ENCODE data around the gene UBE2Q1.

UBE2Q1 gene

DNA sequence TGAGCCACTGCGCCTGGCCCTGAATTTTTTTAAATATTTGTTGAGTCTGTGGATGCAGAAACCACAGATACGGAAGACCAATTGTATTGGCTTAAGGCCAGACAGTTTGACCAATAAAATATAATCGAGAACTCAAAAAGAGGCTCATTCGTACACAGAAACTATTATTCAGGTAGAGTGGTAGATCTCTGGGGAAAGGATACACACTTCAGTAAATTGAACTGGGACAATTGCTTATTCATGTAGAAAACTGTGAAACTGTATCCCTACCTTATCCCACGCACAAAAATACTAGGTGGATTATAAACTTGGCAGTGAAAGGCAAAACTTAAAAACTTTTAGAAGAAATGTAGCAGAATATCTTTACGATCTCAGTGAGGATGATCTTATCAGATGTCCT lies 31.3 kb downstream of the UBE2Q1 start:
- H3K27ac Mint-ChIP-seq = no peak overlapping the region
- ATAC-seq (replicated peaks) (no peak), DNase-seq (no peak)
- no peaks in the 10 kb centered on the region for H3K36me3 Mint-ChIP-seq
- peaks cover 0 to 3% of the 10 kb centered on the region in 2 donors for H3K9me3 Mint-ChIP-seq
- no peaks in the 10 kb centered on the region for H3K4me1 Mint-ChIP-seq
- peaks cover 14 to 32% of the 10 kb centered on the region in 2 donors for H3K27me3 Mint-ChIP-seq
- no peak overlapping the region for H3K4me3 Mint-ChIP-seq

DNA sequence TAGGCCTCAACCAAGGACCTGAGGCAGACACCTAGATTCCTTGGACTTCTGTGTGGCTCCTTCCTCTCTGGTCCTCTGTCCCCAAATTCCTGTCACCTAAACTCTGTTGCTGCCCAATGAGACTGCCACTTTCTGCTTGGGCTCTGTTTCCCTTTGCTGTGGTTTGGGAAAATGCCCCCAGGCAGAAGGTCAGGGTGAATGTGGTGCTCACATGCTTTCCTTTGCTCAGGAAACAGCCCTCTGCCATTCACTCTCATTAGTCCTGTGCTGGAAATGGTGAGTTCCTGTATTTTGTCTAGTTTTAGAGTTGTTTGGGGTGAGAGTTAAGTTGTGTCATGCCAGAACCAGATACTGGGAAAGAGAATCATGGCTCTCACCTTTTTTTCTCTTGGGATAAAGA lies 33.6 kb downstream of the UBE2Q1 start:
- DNase-seq (no peak), ATAC-seq (replicated peaks) (no peak)
- no peaks in the 10 kb centered on the region for H3K9me3 Mint-ChIP-seq
- H3K36me3 Mint-ChIP-seq = no peaks in the 10 kb centered on the region
- peaks cover 0 to 2% of the 10 kb centered on the region in 2 donors for H3K4me1 Mint-ChIP-seq
- H3K4me3 Mint-ChIP-seq = no peak overlapping the region
- no peak overlapping the region for H3K27ac Mint-ChIP-seq
- H3K27me3 Mint-ChIP-seq = peaks cover 7 to 45% of the 10 kb centered on the region in 2 donors

DNA sequence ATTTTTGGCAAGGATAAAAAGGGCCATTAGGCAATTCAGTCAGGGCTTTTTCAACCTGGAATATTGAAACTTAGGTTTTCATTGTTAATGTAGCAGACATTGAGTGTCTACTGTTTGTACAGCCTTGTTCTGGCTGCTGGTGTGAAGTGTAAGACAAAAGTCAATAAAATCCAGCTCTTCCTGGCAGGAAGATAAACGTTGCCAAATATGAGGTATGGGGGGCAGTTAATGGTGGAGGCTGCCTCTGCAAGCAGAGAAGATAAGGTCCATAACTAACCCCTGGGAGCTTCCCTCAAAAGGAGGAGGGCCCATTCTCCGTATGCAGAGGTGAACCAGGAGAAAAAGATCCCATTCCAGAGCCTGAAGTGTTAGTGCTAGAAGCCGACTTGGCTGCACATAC lies 36.8 kb downstream of the UBE2Q1 start:
- Mint-ChIP-seq H3K27ac (no peak overlapping the region), H3K9me3 (no peaks in the 10 kb centered on the region)
- no peak for DNase-seq

DNA sequence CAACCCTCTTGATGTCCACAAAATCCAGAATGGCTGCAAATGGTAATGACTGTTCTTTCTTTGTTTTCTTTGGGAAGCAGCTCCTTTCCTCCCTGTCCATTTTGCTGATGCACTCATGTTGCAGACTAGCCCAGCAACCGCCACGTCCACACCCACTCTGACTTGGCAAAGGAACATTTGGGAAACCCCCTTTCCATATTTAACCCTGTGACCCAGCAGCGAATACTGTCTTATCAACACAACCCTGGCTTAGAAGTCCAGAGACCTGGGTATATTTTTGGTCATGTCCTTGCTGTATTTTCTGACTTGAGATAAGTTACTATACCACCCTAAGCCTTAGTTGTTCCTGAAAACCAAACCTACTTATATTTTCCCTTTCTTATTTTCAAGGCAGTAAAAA lies 38.1 kb downstream of the UBE2Q1 start:
- H3K27me3 Mint-ChIP-seq = peaks cover 27 to 68% of the 10 kb centered on the region in 2 donors
- no peak overlapping the region for H3K27ac Mint-ChIP-seq
- no peaks in the 10 kb centered on the region for H3K36me3 Mint-ChIP-seq
- no peak for ATAC-seq (replicated peaks)
- H3K4me3 Mint-ChIP-seq = no peak overlapping the region
- no peaks in the 10 kb centered on the region for H3K9me3 Mint-ChIP-seq
- peaks cover 0 to 2% of the 10 kb centered on the region in 2 donors for H3K4me1 Mint-ChIP-seq
- no peak for DNase-seq

More for the DNA sequence above, 36.8 kb downstream of the UBE2Q1 start:
- Mint-ChIP-seq H3K27me3 (peaks cover 15 to 61% of the 10 kb centered on the region in 2 donors), H3K36me3 (no peaks in the 10 kb centered on the region), H3K4me1 (peaks cover 0 to 2% of the 10 kb centered on the region in 2 donors), H3K4me3 (no peak overlapping the region)
- no peak for ATAC-seq (replicated peaks)

DNA sequence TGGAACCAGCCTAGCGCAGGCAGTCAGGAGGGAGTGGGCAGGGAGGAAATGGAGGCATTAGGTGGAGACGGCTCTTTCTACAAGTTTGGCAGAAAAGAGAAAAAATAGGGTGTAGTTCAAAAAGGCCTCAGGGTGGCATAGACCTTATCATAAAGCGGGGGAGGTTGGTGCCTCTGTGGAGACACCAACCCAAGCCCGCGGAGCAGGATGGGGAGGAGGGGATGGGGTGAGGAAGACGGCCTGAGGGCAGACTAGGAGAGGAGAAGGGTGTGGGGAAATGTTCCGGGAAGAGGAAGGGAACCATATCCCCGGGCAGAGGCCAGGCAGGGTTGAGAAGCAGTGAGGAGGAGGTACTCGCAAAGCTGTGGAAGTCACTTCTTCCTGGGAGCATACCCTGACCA lies 38.9 kb downstream of the UBE2Q1 start:
- no peaks in the 10 kb centered on the region for H3K36me3 Mint-ChIP-seq
- no peak overlapping the region for H3K4me3 Mint-ChIP-seq
- no peak for DNase-seq
- peaks cover 0 to 2% of the 10 kb centered on the region in 2 donors for H3K4me1 Mint-ChIP-seq
- peaks cover 30 to 61% of the 10 kb centered on the region in 2 donors for H3K27me3 Mint-ChIP-seq
- no peak overlapping the region for H3K27ac Mint-ChIP-seq
- ATAC-seq (replicated peaks) = no peak
- no peaks in the 10 kb centered on the region for H3K9me3 Mint-ChIP-seq

DNA sequence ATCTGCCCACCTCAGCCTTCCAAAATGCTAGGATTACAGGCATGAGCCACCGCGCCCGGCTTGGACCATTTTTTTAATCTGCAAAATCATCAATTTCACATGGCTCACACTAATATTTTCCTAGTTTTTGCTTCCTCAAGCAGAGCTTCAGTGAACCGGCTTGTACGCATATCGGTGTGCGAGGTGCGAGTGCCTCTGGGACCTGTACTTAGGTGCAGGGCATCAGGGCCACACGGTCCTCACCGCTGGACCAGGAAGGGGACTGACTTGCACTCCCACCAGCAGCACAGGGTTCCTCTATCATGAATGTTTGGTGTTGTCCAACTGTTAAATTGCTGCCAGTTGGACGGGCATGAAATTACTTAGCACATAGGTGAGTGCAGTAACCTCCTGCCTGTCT lies 40.8 kb downstream of the UBE2Q1 start:
- peak overlapping the region; percentile 59 for H3K27ac Mint-ChIP-seq
- H3K4me3 Mint-ChIP-seq = no peak overlapping the region
- peaks cover 28 to 46% of the 10 kb centered on the region in 2 donors for H3K27me3 Mint-ChIP-seq
- peaks cover 0 to 2% of the 10 kb centered on the region in 2 donors for H3K4me1 Mint-ChIP-seq
- H3K9me3 Mint-ChIP-seq = no peaks in the 10 kb centered on the region
- ATAC-seq (replicated peaks) (no peak), DNase-seq (no peak)
- H3K36me3 Mint-ChIP-seq = no peaks in the 10 kb centered on the region

DNA sequence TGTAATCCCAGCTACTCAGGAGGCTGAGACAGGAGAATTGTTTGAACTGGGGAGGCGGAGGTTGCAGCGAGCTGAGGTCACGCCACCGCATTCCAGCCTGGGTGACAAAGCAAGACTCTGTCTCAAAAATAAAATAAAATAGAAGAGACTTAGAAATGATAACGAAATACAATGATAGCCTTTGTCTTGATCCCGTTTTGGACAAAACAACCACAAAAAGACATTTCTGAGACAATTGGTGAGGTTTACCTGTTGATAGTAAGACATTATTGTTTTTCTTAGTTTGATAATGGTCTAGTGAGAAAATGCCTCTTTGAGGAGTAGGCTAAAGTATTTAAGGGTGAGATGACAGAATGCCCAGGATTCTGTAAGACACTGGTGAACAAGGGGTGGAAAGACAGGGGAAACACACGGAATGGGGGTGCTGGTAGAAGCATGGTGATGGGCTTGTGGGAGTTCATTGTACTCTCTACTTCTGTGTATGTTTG lies 44.4 kb downstream of the UBE2Q1 start:
- DNase-seq (no peak), ATAC-seq (replicated peaks) (no peak)
- no peak overlapping the region for H3K27ac Mint-ChIP-seq
- no peak overlapping the region for H3K4me3 Mint-ChIP-seq
- H3K36me3 Mint-ChIP-seq = no peaks in the 10 kb centered on the region
- H3K4me1 Mint-ChIP-seq = no peaks in the 10 kb centered on the region
- H3K9me3 Mint-ChIP-seq = no peaks in the 10 kb centered on the region
- H3K27me3 Mint-ChIP-seq = peaks cover 30 to 38% of the 10 kb centered on the region in 2 donors

DNA sequence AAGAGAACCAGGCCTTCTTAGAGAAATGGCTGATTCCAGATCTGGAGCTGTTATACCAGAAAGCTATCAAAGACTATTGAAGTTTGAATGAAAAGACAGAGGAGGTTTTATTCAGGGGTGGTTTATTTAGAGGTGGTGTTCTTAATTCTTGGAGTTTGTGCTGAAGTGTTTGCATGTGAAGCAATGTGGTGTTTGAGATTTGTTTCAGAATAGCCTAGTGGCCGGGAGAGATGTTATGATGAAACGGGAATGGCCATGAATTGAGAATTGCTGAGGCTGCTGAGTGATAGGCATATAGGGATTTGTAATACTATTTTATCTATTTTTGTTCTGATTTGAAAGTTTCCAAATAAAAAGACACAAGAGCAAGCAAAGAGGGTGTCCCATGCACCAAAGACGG lies 45.7 kb downstream of the UBE2Q1 start:
- no peak for ATAC-seq (replicated peaks)
- no peaks in the 10 kb centered on the region for H3K4me1 Mint-ChIP-seq
- H3K27ac Mint-ChIP-seq = no peak overlapping the region
- peaks cover 32 to 46% of the 10 kb centered on the region in 2 donors for H3K27me3 Mint-ChIP-seq
- no peak overlapping the region for H3K4me3 Mint-ChIP-seq
- H3K9me3 Mint-ChIP-seq = no peaks in the 10 kb centered on the region
- no peak for DNase-seq
- no peaks in the 10 kb centered on the region for H3K36me3 Mint-ChIP-seq

DNA sequence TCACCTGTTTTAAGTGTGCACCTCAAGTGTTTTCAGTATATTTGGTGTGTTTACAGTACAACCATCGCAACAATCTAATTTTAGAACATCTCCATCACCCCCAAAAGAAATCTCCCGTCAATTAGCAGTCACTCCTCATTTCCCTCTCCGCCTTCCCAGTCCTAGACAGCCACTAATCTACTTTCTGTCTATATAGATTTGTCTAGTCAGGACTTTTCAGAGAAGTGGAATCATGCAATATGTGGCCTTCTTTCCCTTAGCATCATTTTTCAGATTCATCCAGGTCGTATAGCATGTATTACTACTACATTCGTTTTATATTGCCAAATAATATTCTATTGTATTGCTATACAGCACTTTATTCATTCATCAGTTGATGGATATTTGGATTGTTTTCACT lies 54.6 kb downstream of the UBE2Q1 start:
- Mint-ChIP-seq H3K4me3 (peak overlapping the region in 1 of 2 donors; percentile 7), H3K27me3 (peaks cover 55 to 72% of the 10 kb centered on the region in 2 donors), H3K27ac (no peak overlapping the region), H3K36me3 (peaks cover 1 to 4% of the 10 kb centered on the region in 2 donors), H3K9me3 (peaks cover 0 to 3% of the 10 kb centered on the region in 2 donors), H3K4me1 (peaks cover 4 to 6% of the 10 kb centered on the region in 2 donors)
- no peak for DNase-seq
- no peak for ATAC-seq (replicated peaks)

DNA sequence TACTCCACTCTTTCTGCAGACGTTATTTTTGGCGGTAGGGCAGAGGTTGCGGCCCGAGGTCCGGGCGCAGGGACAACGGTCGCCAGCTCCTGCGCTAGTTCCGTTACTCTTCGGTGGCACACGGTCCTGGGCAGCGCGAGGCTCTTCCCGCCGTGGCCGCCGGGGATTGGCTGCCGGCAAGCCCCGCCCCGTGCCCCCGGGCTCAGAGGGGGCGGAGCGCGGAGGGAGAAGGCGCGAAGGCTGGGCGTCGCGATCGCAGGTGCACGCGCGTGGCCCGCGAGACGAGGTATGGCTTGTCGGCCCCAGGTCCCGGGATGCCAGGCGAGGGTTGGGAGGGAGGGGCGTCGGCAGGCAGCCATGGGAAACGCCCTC lies 55.7 kb downstream of the UBE2Q1 start:
- H3K36me3 Mint-ChIP-seq = peaks cover 1 to 4% of the 10 kb centered on the region in 2 donors
- no peak overlapping the region for H3K27ac Mint-ChIP-seq
- H3K4me1 Mint-ChIP-seq = peaks cover 4 to 6% of the 10 kb centered on the region in 2 donors
- H3K9me3 Mint-ChIP-seq = peaks cover 0 to 3% of the 10 kb centered on the region in 2 donors
- ATAC-seq (replicated peaks) (peak; percentile 18 to 33), DNase-seq (no peak)
- H3K4me3 Mint-ChIP-seq = peak overlapping the region; percentile 59 to 66
- peaks cover 45 to 68% of the 10 kb centered on the region in 2 donors for H3K27me3 Mint-ChIP-seq

DNA sequence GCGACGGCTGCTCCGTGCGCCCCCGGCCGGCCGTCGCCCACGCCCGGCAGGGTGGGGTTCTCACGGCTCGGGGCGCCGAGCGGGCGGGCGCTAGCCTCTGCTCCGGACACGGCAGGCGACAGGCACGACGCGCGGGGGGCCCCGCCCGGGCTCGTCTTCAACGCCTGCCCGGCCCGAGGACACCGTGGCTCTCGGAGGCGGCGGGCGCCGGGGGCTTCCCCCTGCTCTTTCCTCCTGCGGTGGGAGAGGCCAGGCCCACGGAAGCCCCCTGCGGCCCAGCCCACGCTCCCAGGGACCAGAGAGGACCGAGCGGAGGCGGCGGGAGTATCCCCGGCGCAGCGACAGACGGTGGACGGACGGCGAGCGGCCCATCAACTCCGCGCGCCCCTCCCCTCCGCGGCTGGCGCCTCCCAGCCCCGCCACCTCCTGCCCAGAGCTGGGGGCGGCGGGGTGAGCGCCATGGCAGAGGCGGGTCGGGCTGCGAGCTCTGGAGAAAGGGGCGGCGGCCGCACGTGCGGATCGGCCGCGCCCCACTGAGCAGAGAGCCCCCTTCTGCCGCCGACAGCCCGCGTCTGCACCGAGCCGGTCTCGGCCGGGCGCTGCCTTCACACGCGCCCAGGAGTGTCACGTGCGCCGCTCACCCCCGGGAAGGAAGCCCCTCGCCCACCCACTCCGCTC lies 56.3 kb downstream of the UBE2Q1 start, which contains the start of the genes SHE and TDRD10:
Gene SHE (minus strand): TSS at position 347 of the 678 bp plus-strand sequence. CDS start 386 bp downstream, outside the sequence.
Gene TDRD10 (plus strand): TSS at position 154 of the 678 bp plus-strand sequence. CDS start 4,685 bp downstream, outside the sequence.
- H3K36me3 Mint-ChIP-seq = peaks cover 1 to 4% of the 10 kb centered on the region in 2 donors
- peaks cover 5 to 11% of the 10 kb centered on the region in 2 donors for H3K4me1 Mint-ChIP-seq
- peak; percentile 34 to 35 for ATAC-seq (replicated peaks)
- DNase-seq = no peak
- no peak within 1 kb of the TSS for H3K27ac Mint-ChIP-seq
- peaks cover 0 to 3% of the 10 kb centered on the region in 2 donors for H3K9me3 Mint-ChIP-seq
- H3K27me3 Mint-ChIP-seq = peaks cover 40 to 63% of the 10 kb centered on the region in 2 donors
- H3K4me3 Mint-ChIP-seq = peak within 1 kb of the TSS; percentile 59 to 66

DNA sequence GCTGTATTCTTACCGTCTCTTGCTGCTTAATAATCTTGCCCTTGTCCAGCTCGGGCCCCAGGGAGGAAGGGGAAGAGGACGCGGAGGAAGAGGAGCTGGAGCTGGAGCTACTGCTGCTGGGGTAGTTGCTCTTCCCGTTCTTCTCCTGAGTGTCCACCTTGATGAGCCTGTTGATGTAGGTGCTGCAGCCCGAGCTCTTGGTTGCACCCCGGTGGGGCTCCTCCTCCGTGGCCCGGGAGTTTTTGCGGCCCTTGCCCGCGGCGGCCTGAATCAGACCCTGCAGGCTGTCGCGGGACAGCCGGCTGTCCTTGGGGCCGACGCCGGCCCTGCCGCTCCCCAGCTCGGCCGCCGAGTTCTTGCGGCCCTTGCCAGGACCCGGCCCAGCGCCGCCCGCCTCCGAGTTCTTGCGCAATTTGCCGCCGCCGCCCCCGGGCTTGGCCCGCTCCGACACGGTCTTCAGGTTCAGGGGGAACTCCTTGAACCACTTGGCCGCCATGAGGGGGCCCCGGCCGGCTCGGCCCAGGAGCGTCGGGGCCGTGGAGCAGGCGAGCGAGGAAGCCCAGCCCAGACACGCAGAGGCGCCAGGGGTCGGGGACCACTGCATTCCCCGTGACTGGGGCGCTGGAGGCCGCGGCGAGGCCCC lies 56.9 kb downstream of the UBE2Q1 start:
- Mint-ChIP-seq H3K27me3 (peaks cover 35 to 56% of the 10 kb centered on the region in 2 donors), H3K36me3 (peaks cover 1 to 4% of the 10 kb centered on the region in 2 donors), H3K9me3 (peaks cover 0 to 3% of the 10 kb centered on the region in 2 donors), H3K27ac (no peak overlapping the region), H3K4me1 (peaks cover 10 to 18% of the 10 kb centered on the region in 2 donors), H3K4me3 (peak overlapping the region; percentile 33 to 54)
- peak; percentile 39 to 46 for ATAC-seq (replicated peaks)
- DNase-seq = no peak

DNA sequence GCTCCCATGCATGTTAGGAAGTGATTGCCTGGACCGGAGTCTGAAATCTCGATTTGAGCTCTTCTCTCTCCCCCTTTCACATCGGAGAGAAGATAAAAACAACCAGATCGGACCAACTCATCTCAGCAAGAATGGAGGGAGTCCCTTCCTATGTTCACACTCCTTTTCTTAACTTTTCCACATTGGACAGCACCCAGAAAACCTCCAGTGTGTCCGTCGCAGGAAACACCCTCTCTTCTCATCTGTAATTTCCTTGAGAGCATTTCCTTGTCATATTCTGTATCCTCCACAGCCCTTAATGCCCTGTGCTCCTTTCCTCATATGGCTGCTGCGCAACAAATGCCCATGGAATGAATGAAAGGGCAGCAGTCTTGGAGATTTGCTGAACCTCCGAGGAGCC lies 57.9 kb downstream of the UBE2Q1 start:
- H3K27me3 Mint-ChIP-seq = peaks cover 29 to 46% of the 10 kb centered on the region in 2 donors

DNA sequence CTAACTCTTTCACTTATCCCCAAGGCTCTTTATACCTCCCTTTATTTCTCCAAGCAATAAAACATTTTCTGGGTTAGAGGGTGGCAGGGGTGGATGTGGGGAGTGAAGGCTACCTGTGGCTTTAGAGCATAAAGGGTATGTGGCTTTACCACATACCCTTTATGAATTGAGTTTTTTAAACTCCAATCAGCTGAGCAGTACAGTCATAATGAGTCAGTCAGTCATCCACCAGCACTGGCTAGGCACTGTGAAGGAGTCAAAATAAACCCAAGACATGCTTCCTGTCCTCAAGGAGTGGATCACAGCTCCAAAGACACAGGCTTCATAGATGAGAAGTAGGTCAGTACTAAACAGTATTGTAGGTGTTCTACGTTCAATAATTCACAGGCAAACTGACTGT lies 59.0 kb downstream of the UBE2Q1 start:
- peaks cover 27 to 35% of the 10 kb centered on the region in 2 donors for H3K27me3 Mint-ChIP-seq
- H3K4me3 Mint-ChIP-seq = no peak overlapping the region

More for the DNA sequence above, 57.9 kb downstream of the UBE2Q1 start:
- no peaks in the 10 kb centered on the region for H3K9me3 Mint-ChIP-seq
- H3K4me3 Mint-ChIP-seq = no peak overlapping the region
- H3K27ac Mint-ChIP-seq = peak overlapping the region; percentile 47
- peaks cover 13 to 26% of the 10 kb centered on the region in 2 donors for H3K4me1 Mint-ChIP-seq
- ATAC-seq (replicated peaks) = no peak
- H3K36me3 Mint-ChIP-seq = peaks cover 0 to 1% of the 10 kb centered on the region in 2 donors
- DNase-seq = no peak

More for the DNA sequence above, 59.0 kb downstream of the UBE2Q1 start:
- no peak overlapping the region for H3K27ac Mint-ChIP-seq
- H3K4me1 Mint-ChIP-seq = peaks cover 15 to 27% of the 10 kb centered on the region in 2 donors
- no peaks in the 10 kb centered on the region for H3K9me3 Mint-ChIP-seq
- DNase-seq (no peak), ATAC-seq (replicated peaks) (peak; percentile 45 to 47)
- peaks cover 0 to 1% of the 10 kb centered on the region in 2 donors for H3K36me3 Mint-ChIP-seq

Data from stimulated activated naive B cell treated with anti-CD40 and anti-IgM and Interleukin-4, amounts not matched to agents 10 μg/mL and 1 μg/mL and 100 μg/mL, for 72 hours (primary cell).